Measurements from ENCODE around the gene NOA1.

The NOA1 gene

DNA sequence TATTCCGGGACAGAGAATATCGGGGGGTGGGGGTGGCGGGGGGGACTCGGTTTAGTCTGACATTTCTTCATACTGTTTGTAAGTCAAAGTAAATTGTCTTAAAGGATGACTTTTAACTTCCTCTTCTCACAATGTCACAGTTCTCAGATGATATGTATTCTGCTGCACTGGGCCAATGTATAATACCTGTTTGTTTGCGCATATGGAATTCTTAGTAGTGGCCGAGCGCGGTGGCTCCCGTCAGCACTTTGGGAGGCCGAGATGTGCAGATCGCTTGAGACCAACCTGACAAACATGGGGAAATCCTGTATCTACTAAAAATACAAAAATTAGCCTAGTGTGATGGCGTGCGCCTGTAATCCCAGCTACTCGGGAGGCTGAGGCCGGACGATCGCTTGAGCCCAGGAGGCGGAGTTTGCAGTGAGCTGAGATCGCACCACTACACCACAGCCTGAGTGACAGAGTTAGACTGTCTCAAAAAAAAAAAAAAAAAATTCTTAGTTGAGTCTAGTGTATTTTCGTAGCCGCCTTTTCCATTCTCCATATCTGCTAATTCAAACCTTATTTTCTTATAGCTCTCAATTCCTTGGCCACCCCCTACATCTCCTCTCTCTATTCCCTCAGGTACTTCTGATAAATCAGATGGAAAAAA lies 2.1 kb upstream of the NOA1 start:
- TF ChIP-seq, protein P1, sequence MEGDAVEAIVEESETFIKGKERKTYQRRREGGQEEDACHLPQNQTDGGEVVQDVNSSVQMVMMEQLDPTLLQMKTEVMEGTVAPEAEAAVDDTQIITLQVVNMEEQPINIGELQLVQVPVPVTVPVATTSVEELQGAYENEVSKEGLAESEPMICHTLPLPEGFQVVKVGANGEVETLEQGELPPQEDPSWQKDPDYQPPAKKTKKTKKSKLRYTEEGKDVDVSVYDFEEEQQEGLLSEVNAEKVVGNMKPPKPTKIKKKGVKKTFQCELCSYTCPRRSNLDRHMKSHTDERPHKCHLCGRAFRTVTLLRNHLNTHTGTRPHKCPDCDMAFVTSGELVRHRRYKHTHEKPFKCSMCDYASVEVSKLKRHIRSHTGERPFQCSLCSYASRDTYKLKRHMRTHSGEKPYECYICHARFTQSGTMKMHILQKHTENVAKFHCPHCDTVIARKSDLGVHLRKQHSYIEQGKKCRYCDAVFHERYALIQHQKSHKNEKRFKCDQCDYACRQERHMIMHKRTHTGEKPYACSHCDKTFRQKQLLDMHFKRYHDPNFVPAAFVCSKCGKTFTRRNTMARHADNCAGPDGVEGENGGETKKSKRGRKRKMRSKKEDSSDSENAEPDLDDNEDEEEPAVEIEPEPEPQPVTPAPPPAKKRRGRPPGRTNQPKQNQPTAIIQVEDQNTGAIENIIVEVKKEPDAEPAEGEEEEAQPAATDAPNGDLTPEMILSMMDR (IDR thresholded peaks at IDR 0.05; ENCODE audit: unreplicated experiment in 3 of 3) = no peak
- peaks cover 39% of the 10 kb centered on the region for H3K4me1 Mint-ChIP-seq
- peak overlapping the region; percentile 94 to 100 (median 100) for H3K27ac Mint-ChIP-seq
- peak overlapping the region; percentile 100 for H3K4me3 Mint-ChIP-seq
- peaks cover 6% of the 10 kb centered on the region for H3K36me3 Mint-ChIP-seq (ENCODE audit: low read depth)
- H3K9me3 Mint-ChIP-seq = no peaks in the 10 kb centered on the region
- H3K27me3 Mint-ChIP-seq (ENCODE audit: low read depth) = no peaks in the 10 kb centered on the region

- TF ChIP-seq, protein P1 (IDR thresholded peaks at IDR 0.05; ENCODE audit: unreplicated experiment in 3 of 3) = no peak
- peaks cover 43% of the 10 kb centered on the region for H3K4me1 Mint-ChIP-seq
- H3K27me3 Mint-ChIP-seq (ENCODE audit: low read depth) = no peaks in the 10 kb centered on the region
- peak within 1 kb of the TSS; percentile 94 to 100 (median 100) for H3K27ac Mint-ChIP-seq
- peaks cover 5% of the 10 kb centered on the region for H3K36me3 Mint-ChIP-seq (ENCODE audit: low read depth)
- H3K9me3 Mint-ChIP-seq = no peaks in the 10 kb centered on the region
- peak within 1 kb of the TSS; percentile 100 for H3K4me3 Mint-ChIP-seq
Observed at GRCh38 chr4:56978750-56979303, 1.4 kb upstream of the NOA1 start, which contains the start of gene POLR2B. POLR2B (plus strand) TSS chr4:56978896; CDS start chr4:56978986, 90 bp downstream.

DNA sequence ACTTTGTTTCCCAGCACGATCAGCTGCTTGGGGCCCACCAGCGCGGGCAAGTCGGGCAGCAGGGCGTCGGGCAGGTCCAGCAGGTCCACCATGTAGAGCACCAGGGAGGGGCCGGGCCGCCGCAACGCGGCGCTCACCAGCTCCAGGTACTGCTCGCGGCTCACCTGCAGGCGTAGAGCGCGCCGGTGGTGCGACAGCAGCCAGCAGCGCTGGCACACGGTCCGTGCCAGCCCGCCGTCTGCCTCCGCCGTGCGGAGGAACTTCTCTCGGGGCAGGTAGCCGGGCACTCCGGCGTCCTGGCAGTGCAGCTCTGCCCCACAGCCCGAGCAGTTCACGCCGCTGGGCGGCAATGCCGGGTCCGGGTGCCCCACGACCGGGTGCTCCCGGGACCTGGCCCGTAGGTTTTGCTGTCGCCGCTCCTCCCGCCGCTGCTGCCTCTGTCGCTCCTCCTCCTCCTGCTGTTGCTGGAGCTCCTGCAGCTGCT lies 527 bp downstream of the NOA1 start:
- Mint-ChIP-seq H3K4me3 (peak overlapping the region; percentile 100), H3K27me3 (ENCODE audit: low read depth) (no peaks in the 10 kb centered on the region), H3K36me3 (ENCODE audit: low read depth) (peaks cover 24% of the 10 kb centered on the region), H3K27ac (peak overlapping the region; percentile 94 to 99 (median 99)), H3K9me3 (peaks cover 9% of the 10 kb centered on the region), H3K4me1 (peaks cover 37% of the 10 kb centered on the region)
- TF ChIP-seq, protein P1 (IDR thresholded peaks at IDR 0.05; ENCODE audit: unreplicated experiment in 3 of 3) = peak in 1 of 3 experiments; percentile 22

DNA sequence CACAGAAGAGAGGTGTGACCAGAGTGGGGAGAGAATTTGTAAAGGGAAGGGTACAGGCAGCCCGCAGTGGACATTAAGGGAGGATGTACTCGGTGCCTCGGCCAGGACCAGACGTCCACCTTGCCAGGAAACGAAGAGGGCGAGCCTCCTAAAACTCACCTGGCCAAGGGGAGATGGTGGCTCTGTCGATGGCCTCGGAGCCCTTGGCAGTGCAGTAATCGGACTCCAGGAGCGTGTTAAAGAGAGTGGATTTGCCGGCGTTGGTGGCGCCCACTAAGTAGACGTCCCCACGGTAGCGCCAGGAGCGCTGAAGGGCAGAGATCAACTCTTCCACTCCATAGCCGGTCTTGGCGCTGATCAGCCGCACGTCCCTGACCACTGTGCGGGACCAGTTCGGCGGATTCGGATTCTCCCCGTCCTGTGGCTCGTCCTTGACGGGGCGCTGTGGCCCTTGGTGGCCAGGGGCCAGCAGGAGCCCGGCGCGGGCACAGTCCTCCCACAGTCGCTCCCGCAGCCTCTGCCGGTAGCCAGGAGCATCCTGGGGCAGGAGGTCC lies 1.0 kb downstream of the NOA1 start:
- Mint-ChIP-seq H3K4me1 (peaks cover 32% of the 10 kb centered on the region), H3K36me3 (ENCODE audit: low read depth) (peaks cover 29% of the 10 kb centered on the region), H3K27ac (peak overlapping the region; percentile 37 to 77 (median 54)), H3K9me3 (peaks cover 9% of the 10 kb centered on the region), H3K4me3 (peak overlapping the region; percentile 90 to 100 (median 100)), H3K27me3 (ENCODE audit: low read depth) (no peaks in the 10 kb centered on the region)
- TF ChIP-seq, protein P1 (IDR thresholded peaks at IDR 0.05; ENCODE audit: unreplicated experiment in 3 of 3) = no peak

DNA sequence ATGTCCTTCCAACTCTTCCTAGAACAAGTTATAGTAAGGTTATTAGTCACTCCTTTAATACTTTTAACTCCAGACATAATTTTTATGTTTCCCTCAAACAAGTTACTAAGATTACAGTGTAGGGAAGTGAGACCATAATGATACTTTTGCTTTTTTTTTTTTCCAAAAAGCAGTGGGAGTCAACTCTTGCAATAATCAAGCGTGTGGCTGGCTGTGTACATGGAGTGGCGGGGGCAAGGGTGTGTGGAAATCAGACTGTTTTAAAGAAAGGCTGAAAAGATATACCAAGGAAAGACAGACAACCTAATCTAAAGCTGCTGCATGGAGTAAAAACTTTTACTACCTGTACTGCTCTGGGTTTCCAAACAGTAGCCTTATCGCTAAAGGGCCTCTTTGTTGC lies 4.1 kb downstream of the NOA1 start:
- Mint-ChIP-seq H3K36me3 (ENCODE audit: low read depth) (peaks cover 45% of the 10 kb centered on the region), H3K9me3 (peaks cover 9% of the 10 kb centered on the region), H3K27ac (no peak overlapping the region), H3K4me1 (peaks cover 19% of the 10 kb centered on the region), H3K4me3 (peak overlapping the region in 1 of 3 experiments; percentile 60), H3K27me3 (ENCODE audit: low read depth) (no peaks in the 10 kb centered on the region)
- TF ChIP-seq, protein P1 (IDR thresholded peaks at IDR 0.05; ENCODE audit: unreplicated experiment in 3 of 3) = no peak

Data from nephron (organoid).